ENCODE results near the gene SMARCC2. TPM values are rescaled to one million over a fixed set of nuclear protein-coding genes. Genes with fewer than 3 reads are reported as not detected.
A peak's percentile ranks its signal among the peaks of the same experiment; 100 is the strongest.

Gene SMARCC2
- total and polyA plus RNA-seq, 2 of the 13 experiments (the other 11 are each of a cell fraction or from before 2014, with no cell fraction given), result 21.3 to 24.1 TPM

- TF ChIP-seq MBNL3 (CRISPR knock-in tag; conservative IDR thresholded peaks at IDR 0.05) (no peak), ZNF703 (CRISPR knock-in tag; IDR thresholded peaks at IDR 0.05; ENCODE audit: borderline replicate concordance) (no peak), ARNT (IDR thresholded peaks at IDR 0.05) (no peak), ZNF784 (CRISPR knock-in tag; IDR thresholded peaks at IDR 0.05; ENCODE audit: borderline replicate concordance) (no peak; the same call in 1 of the 2 replicates), RARA (CRISPR knock-in tag; IDR thresholded peaks at IDR 0.05) (no peak), ZNF570 (CRISPR knock-in tag; IDR thresholded peaks at IDR 0.05; ENCODE audit: borderline replicate concordance) (no peak), ZNF18 (CRISPR knock-in tag; IDR thresholded peaks at IDR 0.05; ENCODE audit: insufficient replicate concordance) (no peak), ZNF772 (CRISPR knock-in tag; IDR thresholded peaks at IDR 0.05) (no peak; the same call in 1 of the 2 replicates), ZNF350 (CRISPR knock-in tag; IDR thresholded peaks at IDR 0.05; ENCODE audit: borderline replicate concordance, low read depth) (no peak), ZBTB49 (CRISPR knock-in tag; IDR thresholded peaks at IDR 0.05; ENCODE audit: borderline replicate concordance) (no peak), CHD4 (IDR thresholded peaks at IDR 0.05; ENCODE audit: borderline replicate concordance, low read length) (no peak), AKAP8 (CRISPR knock-in tag; IDR thresholded peaks at IDR 0.05) (no peak), ZBTB38 (CRISPR knock-in tag; IDR thresholded peaks at IDR 0.05) (no peak), NCOR1 (IDR thresholded peaks at IDR 0.05; ENCODE audit: borderline replicate concordance, low read length) (peak; percentile 21; the same call in 1 of the 2 replicates), ZKSCAN8 (CRISPR knock-in tag; IDR thresholded peaks at IDR 0.05; ENCODE audit: borderline replicate concordance) (no peak), ZNF556 (CRISPR knock-in tag; IDR thresholded peaks at IDR 0.05; ENCODE audit: borderline replicate concordance) (no peak), ZSCAN9 (CRISPR knock-in tag; IDR thresholded peaks at IDR 0.05; ENCODE audit: borderline replicate concordance) (peak; percentile 45; the same call in 1 of the 2 replicates), TFDP1 (CRISPR knock-in tag; IDR thresholded peaks at IDR 0.05; ENCODE audit: borderline replicate concordance) (no peak), HNF4G (IDR thresholded peaks at IDR 0.05; ENCODE audit: borderline replicate concordance, low read depth, low read length) (no peak), HNF4G (CRISPR knock-in tag; IDR thresholded peaks at IDR 0.05; ENCODE audit: borderline replicate concordance, low read depth) (no peak), ELF4 (CRISPR knock-in tag; IDR thresholded peaks at IDR 0.05; ENCODE audit: borderline replicate concordance) (no peak)
These were observed 31.0 kb downstream of the SMARCC2 start, which contains the start of gene MYL6 (continued) for GRCh38 chr12:56158029-56158925.
